ENCODE results near the gene TTBK1. TPM values are rescaled to one million over a fixed set of nuclear protein-coding genes. Genes with fewer than 3 reads are reported as not detected.

TTBK1 gene
- total RNA-seq, 1 donor from 2014 or later: 2.0 TPM

DNA sequence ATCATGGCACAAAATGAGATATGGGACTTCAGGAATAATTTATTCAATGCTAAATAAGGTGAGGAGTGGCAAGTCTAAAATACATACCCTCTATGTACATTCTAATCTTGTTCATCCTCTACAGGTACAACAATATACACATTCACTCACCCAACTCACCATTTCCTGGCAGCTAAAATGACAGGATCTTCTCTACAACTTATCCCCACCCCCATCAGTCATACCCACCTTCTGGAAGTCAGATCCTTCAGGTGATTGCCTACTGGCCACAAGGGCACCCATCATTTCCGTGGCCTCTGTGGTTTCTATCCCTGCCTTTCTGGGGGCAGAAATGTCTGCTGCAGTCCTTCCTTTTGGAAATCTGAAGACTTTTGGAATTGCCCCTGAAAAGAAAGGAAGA lies 88.2 kb downstream of the TTBK1 start:
- no peaks in the 10 kb centered on the region for H3K9me3 Mint-ChIP-seq
- H3K27ac Mint-ChIP-seq: no peak overlapping the region
- peaks cover 2% of the 10 kb centered on the region for H3K27me3 Mint-ChIP-seq (ENCODE audit: insufficient read depth)
- H3K36me3 Mint-ChIP-seq (ENCODE audit: low read depth): peaks cover 6% of the 10 kb centered on the region
- no peak overlapping the region for H3K4me3 Mint-ChIP-seq
- peaks cover 14% of the 10 kb centered on the region for H3K4me1 Mint-ChIP-seq (ENCODE audit: low read depth)
- intact Hi-C loops (cut with micrococcal nuclease): no loop called here
- DNase-seq (ENCODE audit: low spot score): no peak

GRCh38 chr6:43331891-43332290 lies 88.6 kb downstream of the TTBK1 start:
- Mint-ChIP-seq H3K9me3 (no peaks in the 10 kb centered on the region), H3K4me1 (ENCODE audit: low read depth) (peaks cover 14% of the 10 kb centered on the region), H3K4me3 (no peak overlapping the region), H3K27me3 (ENCODE audit: insufficient read depth) (peaks cover 2% of the 10 kb centered on the region), H3K27ac (no peak overlapping the region), H3K36me3 (ENCODE audit: low read depth) (peaks cover 6% of the 10 kb centered on the region)
- intact Hi-C loops (cut with micrococcal nuclease): no loop called here
- DNase-seq (ENCODE audit: low spot score): no peak

DNA sequence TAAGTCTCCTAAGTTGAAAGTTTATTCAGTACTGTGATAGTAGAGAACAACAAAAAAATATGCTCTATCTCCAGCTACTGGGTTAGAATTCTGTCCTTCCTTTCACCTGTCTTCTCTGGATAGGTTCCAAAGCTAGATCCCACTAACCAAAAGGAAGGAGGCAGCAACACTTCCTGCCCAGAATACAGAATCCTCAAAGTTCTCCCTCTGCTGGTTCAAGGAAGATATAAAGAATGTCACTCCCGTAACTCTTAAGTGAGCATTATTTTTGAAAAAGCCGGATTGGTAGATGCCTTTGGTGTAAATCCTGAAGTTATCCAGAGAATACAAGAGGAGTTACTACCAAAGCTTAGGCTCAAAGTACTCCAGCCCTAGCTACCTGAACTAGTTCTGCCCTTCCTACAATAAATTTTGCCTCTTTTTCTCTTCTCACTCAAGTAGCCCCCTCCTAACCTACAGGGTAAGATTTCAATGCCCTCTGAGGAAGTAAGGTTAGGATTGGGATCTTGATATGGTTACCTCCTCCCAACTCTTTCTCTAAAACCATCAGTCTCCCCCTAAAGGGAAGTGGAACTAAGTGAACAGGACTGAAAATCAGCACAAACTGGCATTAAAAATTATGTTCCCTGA lies 91.3 kb downstream of the TTBK1 start:
- Mint-ChIP-seq H3K27ac (no peak overlapping the region), H3K36me3 (ENCODE audit: low read depth) (peaks cover 11% of the 10 kb centered on the region), H3K4me3 (no peak overlapping the region), H3K4me1 (ENCODE audit: low read depth) (peaks cover 14% of the 10 kb centered on the region), H3K9me3 (no peaks in the 10 kb centered on the region), H3K27me3 (ENCODE audit: insufficient read depth) (no peaks in the 10 kb centered on the region)
- intact Hi-C loops (cut with micrococcal nuclease): loop anchor here (1.0 kb wide), 1 partner anchor 71 kb away; no protein-coding TSS in a partner anchor
- DNase-seq (ENCODE audit: low spot score): no peak

DNA sequence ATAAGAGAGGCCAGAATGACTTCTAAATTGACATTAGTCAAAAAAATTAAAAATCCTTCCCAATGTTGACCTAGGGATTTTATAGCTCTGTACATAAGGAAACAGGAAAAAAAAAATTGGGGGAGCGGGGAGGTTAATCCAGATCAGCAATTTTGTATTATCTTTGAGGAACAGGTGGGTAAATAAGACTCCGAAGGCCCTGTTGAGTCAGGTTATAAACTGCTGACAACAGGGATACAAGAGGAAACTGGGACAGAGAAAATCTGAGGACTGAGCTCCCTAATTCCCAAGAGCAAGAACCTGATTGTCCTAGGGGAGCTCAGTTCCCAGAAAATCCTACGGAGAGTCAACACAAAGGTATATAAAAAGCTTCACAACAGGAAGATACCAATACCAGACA lies 92.2 kb downstream of the TTBK1 start:
- Mint-ChIP-seq H3K36me3 (ENCODE audit: low read depth) (peaks cover 19% of the 10 kb centered on the region), H3K27ac (no peak overlapping the region), H3K4me3 (no peak overlapping the region), H3K27me3 (ENCODE audit: insufficient read depth) (no peaks in the 10 kb centered on the region), H3K9me3 (no peaks in the 10 kb centered on the region), H3K4me1 (ENCODE audit: low read depth) (peaks cover 14% of the 10 kb centered on the region)
- no peak for DNase-seq (ENCODE audit: low spot score)
- intact Hi-C loops (cut with micrococcal nuclease): no loop called here

- Mint-ChIP-seq H3K36me3 (ENCODE audit: low read depth) (peaks cover 27% of the 10 kb centered on the region), H3K27ac (no peak overlapping the region), H3K4me3 (no peak overlapping the region), H3K9me3 (no peaks in the 10 kb centered on the region), H3K4me1 (ENCODE audit: low read depth) (peaks cover 9% of the 10 kb centered on the region), H3K27me3 (ENCODE audit: insufficient read depth) (no peaks in the 10 kb centered on the region)
- no peak for DNase-seq (ENCODE audit: low spot score)
- intact Hi-C loops (cut with micrococcal nuclease): no loop called here
These were observed 93.1 kb downstream of the TTBK1 start for GRCh38 chr6:43336382-43336781.

Other genes with a start within 250 kb of the TTBK1 start
- gene MEA1, start 229.5 kb upstream of the TTBK1 start, total RNA-seq: 89.3 and 92.7 TPM in 2 replicates
- gene KLHDC3, start 229.2 kb upstream of the TTBK1 start, total RNA-seq: 76.6 and 77.0 TPM in 2 replicates
- 86.1 and 89.9 TPM in 2 replicates for gene RRP36, start 221.9 kb upstream of the TTBK1 start, total RNA-seq
- 20.1 and 23.2 TPM in 2 replicates for gene CUL7, start 189.6 kb upstream of the TTBK1 start, total RNA-seq
- gene MRPL2, start 184.0 kb upstream of the TTBK1 start, total RNA-seq: 89.6 and 97.4 TPM in 2 replicates
- 12.7 and 13.7 TPM in 2 replicates for gene KLC4, start 183.8 kb upstream of the TTBK1 start, total RNA-seq
- 3.3 and 3.7 TPM in 2 replicates for gene PTK7, start 167.2 kb upstream of the TTBK1 start, total RNA-seq
- gene SRF, start 72.2 kb upstream of the TTBK1 start, total RNA-seq: 61.4 and 61.9 TPM in 2 replicates
- gene CUL9, start 61.3 kb upstream of the TTBK1 start, total RNA-seq: 38.9 and 42.2 TPM in 2 replicates
- gene DNPH1, start 14.0 kb upstream of the TTBK1 start, total RNA-seq: 65.8 and 71.6 TPM in 2 replicates
- gene SLC22A7, start 54.8 kb downstream of the TTBK1 start, total RNA-seq: not detected in 2 replicates
- not detected in 2 replicates for gene CRIP3, start 65.3 kb downstream of the TTBK1 start, total RNA-seq
- gene ZNF318, start 126.2 kb downstream of the TTBK1 start, total RNA-seq: 9.1 and 9.7 TPM in 2 replicates
- gene ABCC10, start 184.1 kb downstream of the TTBK1 start, total RNA-seq: 40.5 and 43.6 TPM in 2 replicates
- gene DLK2, start 212.1 kb downstream of the TTBK1 start, total RNA-seq: 1.5 and 2.0 TPM in 2 replicates
- 43.4 and 48.2 TPM in 2 replicates for gene TJAP1, start 234.1 kb downstream of the TTBK1 start, total RNA-seq

Measured in activated T-helper 1 cell treated with anti-CD3 and anti-CD28 coated beads, Interleukin-12 subunit alpha, Interleukin-12 subunit beta, Interleukin-2, Interleukin-4 antibody, amounts not matched to agents 30 ng/mL and 10 ng/mL and 1 ng/mL, durations not matched to agents 14 hours and 24 hours and 36 hours (primary cell).